Heart left ventricle (tissue), 13 donors: Measurements from ENCODE around the gene PLA2G12A.

Source experiments
- POLR2A ChIP-seq, 2 donors: fragments of 450-650 bp; IDR thresholded peaks; one replicate each; pipeline ENCODE4 v1.6.1; 2017; ENCODE audit warnings: antibody characterized with exemption in 2 of 2, mild to moderate bottlenecking in 2 of 2, moderate library complexity in 2 of 2
- TF ChIP-seq, protein P1 (sequence below), 12 donors: fragments of 200-600 bp; sonication (generic) in 4 of 12; IDR thresholded peaks; one replicate each; pipeline versions ENCODE4 v1.5.0 to v1.8.0; 2018 to 2022; ENCODE audit warnings: antibody characterized with exemption in 12 of 12, mild to moderate bottlenecking in 5 of 12
- donor health status: ischemic (EF 13 %, LVEDD 7.1; RV severe dilation, severe dysfunction).
- donor health status: DM: no; HTN: yes; CAD: no.
- donor health status: DM: no; HTN: no; CAD: no.
- donor health status: ischemic (EF 25% LVEDD 6.9; RV normal size, moderate dysfunction).
- donor health status: ischemic (EF 25% LVEDD 5.7; RV mildly dilated, moderate dysfunction).
- donor health status: ischemic (EF 35%, LVEDD 5.7; RV mildly dilated, moderate dysfunction).
- donor health status: nonischemic (EF 11% LVEDD 7.7; RV severe dilation, severe dysfunction).
- donor health status: DM: yes; HTN: yes; CAD: no.
- donor health status: PGD.
- donor health status: ischemic (EF 29% LVEDD 5.4; RV normal size, mild dysfunction).
- donor health status: nonischemic (EF 23%, LVEDD 6.1; RV moderate dilation, normal function).

DNA sequence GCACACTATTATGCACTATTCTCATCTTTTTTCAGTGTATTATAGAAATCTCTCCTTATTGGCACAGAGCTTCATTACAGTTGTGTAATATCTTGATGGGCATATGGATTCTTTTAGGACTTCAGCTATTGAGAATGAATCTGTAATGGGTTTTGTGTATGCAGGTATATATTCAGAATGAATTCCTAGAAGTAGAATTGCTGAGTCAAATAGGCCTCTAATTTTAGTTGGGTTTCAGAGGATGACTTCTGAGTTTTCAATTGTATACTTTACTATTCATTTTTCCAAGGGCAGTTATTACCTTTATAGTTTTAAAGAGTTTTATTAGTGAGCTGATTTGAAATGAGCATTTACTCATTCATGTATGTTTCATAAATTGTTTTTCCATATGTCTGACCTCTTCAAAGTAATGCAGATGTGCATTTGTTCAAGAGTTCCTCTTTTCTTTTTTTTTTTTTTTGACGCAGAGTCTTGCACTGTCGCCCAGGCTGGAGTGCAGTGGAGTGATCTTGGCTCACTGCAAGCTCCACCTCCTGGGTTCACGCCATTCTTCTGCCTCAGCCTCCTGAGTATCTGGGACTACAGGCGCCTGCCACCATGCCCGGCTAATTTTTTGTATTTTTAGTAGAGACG is 46.1 kb downstream of the PLA2G12A start:
- TF ChIP-seq, protein P1, sequence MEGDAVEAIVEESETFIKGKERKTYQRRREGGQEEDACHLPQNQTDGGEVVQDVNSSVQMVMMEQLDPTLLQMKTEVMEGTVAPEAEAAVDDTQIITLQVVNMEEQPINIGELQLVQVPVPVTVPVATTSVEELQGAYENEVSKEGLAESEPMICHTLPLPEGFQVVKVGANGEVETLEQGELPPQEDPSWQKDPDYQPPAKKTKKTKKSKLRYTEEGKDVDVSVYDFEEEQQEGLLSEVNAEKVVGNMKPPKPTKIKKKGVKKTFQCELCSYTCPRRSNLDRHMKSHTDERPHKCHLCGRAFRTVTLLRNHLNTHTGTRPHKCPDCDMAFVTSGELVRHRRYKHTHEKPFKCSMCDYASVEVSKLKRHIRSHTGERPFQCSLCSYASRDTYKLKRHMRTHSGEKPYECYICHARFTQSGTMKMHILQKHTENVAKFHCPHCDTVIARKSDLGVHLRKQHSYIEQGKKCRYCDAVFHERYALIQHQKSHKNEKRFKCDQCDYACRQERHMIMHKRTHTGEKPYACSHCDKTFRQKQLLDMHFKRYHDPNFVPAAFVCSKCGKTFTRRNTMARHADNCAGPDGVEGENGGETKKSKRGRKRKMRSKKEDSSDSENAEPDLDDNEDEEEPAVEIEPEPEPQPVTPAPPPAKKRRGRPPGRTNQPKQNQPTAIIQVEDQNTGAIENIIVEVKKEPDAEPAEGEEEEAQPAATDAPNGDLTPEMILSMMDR (IDR thresholded peaks at IDR 0.05) = no peak
- TF ChIP-seq POLR2A (IDR thresholded peaks at IDR 0.05) = no peak
